A549 (cell line): ENCODE data around the gene NUDC.

ENCODE experiments used
- POLR2A ChIP-seq: IDR thresholded peaks from 2 replicates; pipeline ENCODE4 v1.6.1; 2012; ENCODE audit warnings: mild to moderate bottlenecking, low read length
- RNF2 ChIP-seq: fragments of 200-600 bp; sonication (generic); IDR thresholded peaks from 2 replicates; pipeline ENCODE4 v1.6.1; 2016; ENCODE audit warnings: low read depth, mild to moderate bottlenecking, antibody characterized with exemption, moderate library complexity, borderline replicate concordance
- TF ChIP-seq, protein P1 (sequence below): fragments of >200 bp; sonication (Bioruptor Twin); formaldehyde crosslinking; IDR thresholded peaks from 3 replicates; pipeline ENCODE4 v1.5.1; 2016
- TF ChIP-seq, protein P2 (sequence below): fragments of >200 bp; sonication (Bioruptor Twin); formaldehyde crosslinking; IDR thresholded peaks from 3 replicates; pipeline ENCODE4 v1.6.1; 2016

DNA sequence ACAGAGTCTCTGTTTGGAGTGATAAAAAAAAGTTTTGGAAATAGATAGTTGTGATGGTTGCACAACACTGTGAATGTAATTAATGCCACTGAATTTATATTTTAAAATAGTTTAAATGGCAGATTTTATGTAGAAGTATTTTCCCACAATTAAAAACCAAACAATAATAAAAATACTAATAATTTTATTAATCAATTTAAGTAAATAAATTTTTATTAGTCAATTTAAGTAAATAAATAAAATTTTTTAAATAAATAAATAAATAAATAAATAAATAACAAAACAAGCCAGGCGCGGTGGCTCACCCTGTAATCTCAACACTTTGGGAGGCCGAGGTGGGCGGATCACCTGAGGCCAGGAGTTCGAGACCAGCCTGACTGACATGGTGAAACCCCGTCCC lies 43.7 kb downstream of the NUDC start:
- TF ChIP-seq, protein P1, sequence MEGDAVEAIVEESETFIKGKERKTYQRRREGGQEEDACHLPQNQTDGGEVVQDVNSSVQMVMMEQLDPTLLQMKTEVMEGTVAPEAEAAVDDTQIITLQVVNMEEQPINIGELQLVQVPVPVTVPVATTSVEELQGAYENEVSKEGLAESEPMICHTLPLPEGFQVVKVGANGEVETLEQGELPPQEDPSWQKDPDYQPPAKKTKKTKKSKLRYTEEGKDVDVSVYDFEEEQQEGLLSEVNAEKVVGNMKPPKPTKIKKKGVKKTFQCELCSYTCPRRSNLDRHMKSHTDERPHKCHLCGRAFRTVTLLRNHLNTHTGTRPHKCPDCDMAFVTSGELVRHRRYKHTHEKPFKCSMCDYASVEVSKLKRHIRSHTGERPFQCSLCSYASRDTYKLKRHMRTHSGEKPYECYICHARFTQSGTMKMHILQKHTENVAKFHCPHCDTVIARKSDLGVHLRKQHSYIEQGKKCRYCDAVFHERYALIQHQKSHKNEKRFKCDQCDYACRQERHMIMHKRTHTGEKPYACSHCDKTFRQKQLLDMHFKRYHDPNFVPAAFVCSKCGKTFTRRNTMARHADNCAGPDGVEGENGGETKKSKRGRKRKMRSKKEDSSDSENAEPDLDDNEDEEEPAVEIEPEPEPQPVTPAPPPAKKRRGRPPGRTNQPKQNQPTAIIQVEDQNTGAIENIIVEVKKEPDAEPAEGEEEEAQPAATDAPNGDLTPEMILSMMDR: no peak
- TF ChIP-seq POLR2A (no peak), RNF2 (no peak)
- TF ChIP-seq, protein P2, sequence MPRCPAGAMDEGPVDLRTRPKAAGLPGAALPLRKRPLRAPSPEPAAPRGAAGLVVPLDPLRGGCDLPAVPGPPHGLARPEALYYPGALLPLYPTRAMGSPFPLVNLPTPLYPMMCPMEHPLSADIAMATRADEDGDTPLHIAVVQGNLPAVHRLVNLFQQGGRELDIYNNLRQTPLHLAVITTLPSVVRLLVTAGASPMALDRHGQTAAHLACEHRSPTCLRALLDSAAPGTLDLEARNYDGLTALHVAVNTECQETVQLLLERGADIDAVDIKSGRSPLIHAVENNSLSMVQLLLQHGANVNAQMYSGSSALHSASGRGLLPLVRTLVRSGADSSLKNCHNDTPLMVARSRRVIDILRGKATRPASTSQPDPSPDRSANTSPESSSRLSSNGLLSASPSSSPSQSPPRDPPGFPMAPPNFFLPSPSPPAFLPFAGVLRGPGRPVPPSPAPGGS: no peak
